EH (cell line): ENCODE results near the gene SIL1.
"Not testable (repeated sequence)": the region's sequence is repeated elsewhere in the genome, so short reads cannot be mapped to it uniquely, and the experiment has no call there.

ENCODE experiments used
- DNase-seq: peaks from one replicate; pipeline ENCODE4 v3.0.0-alpha.2; 2015; ENCODE audit warnings: low read depth

The SIL1 gene

GRCh38 chr5:139068060-139068459, 130.1 kb downstream of the SIL1 start:
- DNase-seq = no peak

- no peak for DNase-seq
Measured at GRCh38 chr5:139065306-139065705, 132.9 kb downstream of the SIL1 start.

GRCh38 chr5:139064613-139065012, 133.6 kb downstream of the SIL1 start:
- no peak for DNase-seq

- no peak for DNase-seq
Measured at GRCh38 chr5:139063664-139064054, 134.5 kb downstream of the SIL1 start.

DNA sequence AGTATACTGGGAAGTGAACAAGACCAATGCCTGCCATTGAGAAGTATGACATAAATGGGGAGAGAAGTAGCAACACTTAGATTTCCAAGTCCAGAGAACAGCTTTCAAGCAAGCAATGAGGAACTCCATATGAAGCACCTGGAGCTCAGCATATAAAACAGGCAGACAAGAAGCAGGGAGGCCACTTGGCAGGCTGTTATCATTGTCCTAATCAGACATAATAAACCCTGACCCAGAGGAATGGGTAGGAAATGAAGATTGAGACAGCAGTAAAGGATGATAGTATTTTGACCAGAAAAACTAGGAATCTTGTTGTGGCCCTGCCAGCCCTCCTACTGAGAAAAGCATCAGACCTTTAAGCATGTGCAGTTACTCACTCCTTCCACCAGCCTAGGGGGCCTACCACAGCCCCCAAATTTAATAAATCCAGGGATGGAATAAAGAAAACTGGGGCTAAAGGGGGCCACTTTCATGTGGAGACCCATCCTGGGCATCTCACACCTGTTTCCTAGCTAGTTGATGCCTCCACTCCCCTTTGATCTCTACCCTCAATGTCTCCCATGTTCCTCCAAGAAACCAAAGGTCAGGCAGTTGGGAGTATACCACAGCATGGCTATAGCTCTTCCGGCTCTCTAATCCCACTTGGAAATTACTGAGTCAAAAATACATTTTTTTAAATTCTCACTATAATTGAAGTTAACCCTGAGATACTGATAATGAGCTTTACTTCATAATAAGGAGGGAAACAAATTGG, 135.1 kb downstream of the SIL1 start:
- DNase-seq = peak; percentile 52

DNA sequence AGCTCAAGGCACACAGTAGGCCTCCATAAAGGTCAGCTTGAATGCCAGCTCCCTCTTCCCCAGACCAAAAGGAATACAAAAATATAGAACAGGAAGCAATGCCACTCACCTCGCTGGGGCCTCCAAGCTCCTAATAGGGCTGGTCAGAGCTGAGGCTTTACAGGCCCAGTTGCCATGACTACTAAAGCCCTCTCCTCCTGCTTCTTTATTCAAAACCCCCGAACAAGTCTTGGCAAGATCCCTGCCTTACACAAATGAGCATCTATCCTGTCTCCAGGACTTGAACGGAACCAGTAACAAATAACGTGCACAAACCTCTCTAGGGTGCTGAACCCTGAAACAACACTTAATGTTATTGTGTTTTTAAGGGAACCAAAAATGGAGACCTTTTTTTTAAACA, 136.3 kb downstream of the SIL1 start:
- peak; percentile 31 for DNase-seq

- peak; percentile 97 for DNase-seq
Measured at GRCh38 chr5:139061274-139061673, 136.9 kb downstream of the SIL1 start.

DNA sequence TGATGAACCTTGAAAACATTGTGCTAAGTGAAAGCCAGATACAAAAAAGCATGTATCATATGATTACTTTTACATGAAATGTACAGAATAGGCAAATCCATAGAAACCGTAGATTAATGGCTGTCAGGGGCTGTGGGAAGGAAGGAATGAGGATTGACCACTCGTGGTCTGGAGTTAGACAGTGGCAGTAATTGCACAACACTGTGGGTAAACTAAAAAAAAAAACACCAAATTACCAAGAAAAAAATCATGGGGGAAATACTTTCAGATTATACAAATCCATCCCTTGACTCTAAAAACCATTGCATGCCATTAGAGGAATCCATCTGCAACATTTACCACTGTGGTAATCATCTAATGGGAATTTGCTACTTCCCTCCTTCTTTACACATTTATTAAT, 140.0 kb downstream of the SIL1 start:
- peak; percentile 84 for DNase-seq

DNA sequence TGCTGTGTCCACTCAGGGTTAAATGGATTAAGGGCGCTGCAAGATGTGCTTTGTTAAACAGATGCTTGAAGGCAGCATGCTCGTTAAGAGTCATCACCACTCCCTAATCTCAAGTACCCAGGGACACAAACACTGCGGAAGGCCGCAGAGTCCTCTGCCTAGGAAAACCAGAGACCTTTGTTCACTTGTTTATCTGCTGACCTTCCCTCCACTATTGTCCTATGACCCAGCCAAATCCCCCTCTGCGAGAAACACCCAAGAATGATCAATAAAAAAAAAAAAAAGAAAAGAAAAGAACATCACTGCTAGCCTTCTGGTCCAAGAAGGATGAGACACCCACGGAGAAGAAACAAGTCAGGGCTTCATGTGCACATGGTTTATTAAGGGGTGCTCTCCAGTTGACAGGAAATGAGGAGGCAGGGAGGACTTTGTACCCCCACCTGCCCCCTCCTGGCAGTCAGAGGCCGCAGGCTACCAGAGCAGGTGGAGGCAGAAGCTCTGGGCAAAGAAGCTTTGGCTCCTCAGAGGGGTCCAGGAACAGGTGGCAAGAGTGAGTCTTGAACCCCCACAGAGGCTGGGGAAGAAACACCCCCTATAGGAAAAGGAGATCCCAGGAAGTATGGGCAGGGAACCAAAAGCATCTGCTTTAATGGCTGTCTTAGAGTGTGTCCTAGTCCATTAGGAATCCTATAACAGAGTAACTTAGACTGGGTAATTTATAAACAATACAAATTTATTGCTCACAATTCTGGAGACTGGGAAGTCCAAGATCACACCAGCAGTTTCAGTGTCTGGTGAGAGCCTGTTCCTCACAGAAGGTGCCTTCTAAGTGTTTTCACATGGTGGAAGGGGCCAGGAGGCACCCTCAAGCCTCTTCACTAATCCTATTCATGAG, 140.9 kb downstream of the SIL1 start:
- not testable (repeated sequence) for DNase-seq

GRCh38 chr5:139052975-139053374, 145.2 kb downstream of the SIL1 start:
- DNase-seq = no peak

GRCh38 chr5:139051392-139051791, 146.8 kb downstream of the SIL1 start:
- no peak for DNase-seq

DNA sequence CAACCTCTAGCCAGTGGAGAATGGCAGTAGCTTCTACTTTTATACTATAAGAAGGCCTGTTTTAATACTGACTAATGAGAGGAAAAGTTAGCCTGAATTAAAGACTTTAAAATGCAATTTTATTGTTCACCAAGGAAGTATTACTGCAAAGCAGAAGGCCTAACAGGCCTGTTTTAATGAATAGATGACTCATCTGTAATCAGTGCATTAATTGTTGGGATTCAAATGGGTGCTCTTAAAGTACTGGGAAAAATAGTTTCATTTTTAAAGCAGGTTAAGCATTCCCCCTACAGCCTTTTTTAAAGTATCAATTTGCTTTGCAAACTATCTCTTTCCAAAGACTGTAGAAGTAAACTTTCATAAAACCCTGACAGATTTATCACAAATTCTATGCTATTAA, 147.7 kb downstream of the SIL1 start:
- DNase-seq = peak; percentile 20

DNA sequence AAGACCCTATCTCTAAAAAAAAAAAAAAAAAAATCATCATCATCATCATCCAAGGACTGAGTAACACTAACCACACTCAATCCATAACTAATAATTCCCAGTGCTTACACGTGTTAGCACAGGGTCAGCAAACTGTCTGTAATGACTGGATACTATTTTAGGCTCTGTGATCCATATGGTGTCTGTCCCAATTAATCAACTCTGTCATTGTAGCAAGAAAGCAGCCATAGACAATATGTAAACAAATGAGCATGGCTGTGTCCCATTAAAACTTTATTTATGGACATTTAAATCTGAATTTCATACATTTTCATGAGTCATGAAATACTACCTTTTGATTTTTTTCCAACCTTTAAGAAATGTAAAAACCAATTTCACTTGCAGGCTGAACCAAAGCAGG, 148.4 kb downstream of the SIL1 start:
- DNase-seq = no peak

DNA sequence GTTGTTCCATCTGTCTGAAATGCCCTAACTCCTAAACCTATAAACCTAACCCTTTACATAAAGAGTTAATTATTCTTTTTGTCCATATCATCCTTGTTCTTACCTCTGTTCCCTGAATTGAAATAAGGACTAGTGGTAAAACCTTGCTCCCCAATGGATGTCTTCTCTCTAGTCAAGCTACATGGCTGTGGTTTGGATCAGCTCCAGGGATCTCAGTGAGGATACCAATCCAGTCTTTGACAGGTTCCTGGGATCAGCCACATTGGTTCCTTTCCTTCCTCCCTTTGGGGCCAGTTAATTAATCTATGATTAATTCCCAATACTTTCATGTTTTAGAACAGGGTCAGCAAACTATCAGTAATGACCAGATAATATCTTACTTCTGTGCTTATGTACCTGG, 151.6 kb downstream of the SIL1 start:
- peak; percentile 54 for DNase-seq

DNA sequence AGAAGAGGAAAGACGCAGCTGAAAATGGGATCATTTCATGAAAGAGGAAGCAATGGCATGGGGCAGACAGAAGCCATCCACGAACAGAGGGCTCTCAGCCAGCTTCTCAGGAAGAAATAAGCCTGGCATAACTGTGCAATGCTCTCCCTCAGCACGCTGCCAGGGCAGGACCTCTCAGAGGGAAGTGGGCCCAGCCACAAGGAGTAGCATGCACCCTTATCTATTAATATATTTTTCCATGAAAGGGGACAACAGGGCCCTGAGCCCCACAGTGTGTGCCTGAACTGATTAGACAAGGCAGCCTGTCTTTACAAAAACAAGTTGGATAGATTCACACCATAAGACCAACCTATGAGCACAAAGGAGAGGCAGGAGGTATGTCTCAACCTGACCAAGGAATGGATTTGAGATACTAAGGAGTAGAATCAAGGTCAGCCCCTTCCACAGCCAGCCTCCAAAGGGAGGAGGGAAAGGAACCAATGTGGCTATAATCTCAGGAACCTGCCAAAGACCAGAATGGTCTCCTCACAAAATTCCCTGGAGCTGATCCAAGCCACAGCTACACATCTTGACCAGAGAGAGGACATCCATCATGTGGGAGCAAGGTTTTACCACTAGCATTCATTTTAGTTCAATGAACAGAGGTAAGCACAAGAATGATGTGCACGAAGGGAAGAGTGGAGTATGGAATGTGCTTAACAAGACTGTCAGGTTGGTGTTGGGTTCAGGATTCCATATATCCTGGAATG, 154.8 kb downstream of the SIL1 start:
- peak; percentile 33 for DNase-seq

GRCh38 chr5:139040081-139040480, 158.1 kb downstream of the SIL1 start:
- no peak for DNase-seq

GRCh38 chr5:139038613-139039305, 159.4 kb downstream of the SIL1 start:
- no peak for DNase-seq

GRCh38 chr5:139037732-139038131, 160.4 kb downstream of the SIL1 start:
- DNase-seq = peak; percentile 10

GRCh38 chr5:139036332-139036731, 161.8 kb downstream of the SIL1 start:
- not testable (repeated sequence) for DNase-seq

DNA sequence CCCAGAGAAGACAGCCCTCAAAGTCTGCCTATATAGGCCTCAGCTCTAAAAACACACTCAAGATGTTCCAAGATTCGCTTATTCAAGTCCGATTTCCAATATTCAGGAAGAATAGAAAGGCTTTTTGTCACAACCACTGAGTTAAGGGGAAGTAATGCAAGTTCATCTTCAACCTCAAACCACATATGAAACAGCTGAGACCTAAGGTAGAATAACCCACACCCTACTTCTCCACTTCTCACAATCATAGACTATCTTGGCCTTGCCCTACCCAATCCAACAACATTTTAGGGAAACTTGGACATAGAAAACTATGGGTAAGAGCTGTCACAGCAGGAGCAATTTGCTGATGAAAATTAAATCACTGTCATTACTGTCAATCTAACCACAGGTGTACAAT, 171.0 kb downstream of the SIL1 start:
- no peak for DNase-seq

DNA sequence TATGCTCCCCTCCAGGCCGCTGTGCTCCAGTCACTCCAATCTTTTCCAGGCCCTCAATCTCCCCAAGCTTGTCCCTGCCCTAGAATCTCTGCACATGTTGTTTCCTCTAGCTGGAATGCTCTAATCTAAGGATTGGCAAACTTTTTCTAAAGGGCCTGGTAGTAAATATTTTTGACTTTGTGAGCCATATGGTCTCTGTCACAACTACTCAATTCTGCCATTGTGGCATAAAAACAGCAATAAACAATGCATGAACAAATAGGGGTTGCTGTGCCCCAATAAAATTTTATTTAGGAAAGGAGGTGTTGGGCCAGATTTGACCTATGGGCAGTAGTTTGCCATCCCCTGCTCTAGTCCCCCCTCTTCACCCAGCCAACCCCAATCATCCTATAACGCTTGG, 172.5 kb downstream of the SIL1 start:
- DNase-seq = no peak

DNA sequence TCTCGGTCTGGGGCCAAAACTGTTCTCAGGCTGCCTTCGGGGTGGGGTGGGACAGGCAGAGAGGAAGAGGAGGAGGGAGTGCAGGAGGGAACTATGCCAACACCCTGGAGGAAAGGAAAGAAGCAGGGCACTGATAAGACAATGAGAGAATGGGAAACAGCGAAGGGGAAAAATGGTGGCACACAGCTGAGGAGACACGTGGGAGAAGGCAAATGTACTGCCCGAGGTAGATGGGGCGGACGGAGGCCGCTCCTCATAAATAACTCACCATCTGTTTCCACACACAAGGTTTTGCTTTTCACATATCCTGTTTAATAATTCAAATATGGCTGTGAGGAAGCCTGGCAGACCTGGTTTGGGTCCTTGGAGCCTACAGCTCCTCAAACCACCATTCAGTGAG, 174.9 kb downstream of the SIL1 start:
- DNase-seq = no peak
